ENCODE measurements around the gene DLG5.
A peak's percentile ranks its signal among the peaks of the same experiment; 100 is the strongest.

The DLG5 gene

DNA sequence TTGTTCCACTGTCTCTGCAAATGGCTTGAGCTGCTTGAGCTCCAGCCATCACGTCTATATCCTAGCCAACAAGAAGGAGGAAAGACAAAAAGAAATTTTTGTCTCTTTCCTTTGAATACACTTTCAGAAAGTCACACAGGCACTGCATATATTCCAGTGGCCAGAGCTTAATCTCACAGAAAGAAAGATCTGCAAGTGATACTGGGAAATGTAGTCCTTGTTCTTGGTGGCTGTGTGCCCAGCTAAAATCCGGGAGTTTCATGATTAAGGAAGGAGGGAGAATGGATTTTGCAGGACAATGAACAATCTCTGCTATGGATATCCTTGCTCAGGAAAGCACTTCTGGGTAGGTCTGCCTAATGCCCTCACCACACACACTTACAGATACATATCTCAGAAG, 19.5 kb upstream of the DLG5 start:
- DNase-seq, result no peak

DNA sequence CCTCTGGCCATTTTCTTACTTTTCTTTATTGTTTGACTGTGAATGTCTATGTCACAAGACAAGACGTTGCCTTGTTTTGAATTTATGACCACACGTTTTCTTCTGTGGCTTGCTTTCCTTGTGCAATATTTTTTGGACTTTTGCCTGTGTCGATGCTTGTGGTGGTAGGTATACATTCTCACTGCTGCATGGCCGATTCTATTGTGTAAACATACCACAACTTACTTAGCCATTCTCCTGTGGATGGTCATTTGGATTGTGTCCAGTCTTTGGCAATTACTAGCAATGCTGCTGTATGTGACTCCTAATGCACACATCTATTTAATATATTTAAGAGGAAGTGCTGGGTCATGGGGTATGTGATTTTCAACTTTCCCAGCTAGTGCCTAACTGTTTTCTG, 18.0 kb upstream of the DLG5 start:
- DNase-seq, result no peak

DNA sequence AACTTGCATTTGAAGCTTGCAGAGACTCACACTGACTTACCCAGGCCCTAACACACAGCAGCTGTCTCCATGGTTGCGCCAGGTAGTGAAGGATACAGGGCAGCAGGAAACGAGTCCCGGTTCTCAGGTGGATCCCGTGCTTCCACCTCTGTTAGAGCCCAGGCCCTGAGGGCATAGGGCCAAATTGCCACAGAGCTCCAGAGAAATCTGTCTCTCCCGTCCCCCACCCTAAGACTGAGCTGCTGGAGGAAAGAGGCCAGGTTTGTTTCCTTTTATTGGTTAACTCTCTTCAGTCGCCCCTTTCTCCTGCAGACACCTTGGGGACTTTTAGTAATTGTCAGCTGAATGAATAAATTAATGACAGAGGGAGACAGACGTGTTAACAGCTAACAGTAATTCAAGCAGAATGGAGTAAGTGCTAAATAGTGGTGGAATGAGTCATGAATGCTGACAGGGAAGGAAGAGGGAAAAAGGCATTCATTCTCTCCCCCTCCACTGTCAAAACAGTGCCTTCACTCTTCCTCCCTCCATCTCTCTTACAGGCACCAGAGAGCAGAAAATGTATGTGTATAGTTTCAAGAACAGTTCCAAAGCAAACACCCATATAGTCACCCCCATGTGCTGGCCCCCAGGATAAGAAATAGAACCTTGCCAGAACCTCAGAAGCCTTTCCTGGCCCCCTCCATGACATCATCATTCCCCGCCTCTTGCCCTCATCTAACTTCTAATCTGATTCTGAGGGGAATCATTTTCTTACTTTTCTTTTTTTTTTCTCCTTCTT, 16.8 kb upstream of the DLG5 start:
- DNase-seq, result no peak

DNA sequence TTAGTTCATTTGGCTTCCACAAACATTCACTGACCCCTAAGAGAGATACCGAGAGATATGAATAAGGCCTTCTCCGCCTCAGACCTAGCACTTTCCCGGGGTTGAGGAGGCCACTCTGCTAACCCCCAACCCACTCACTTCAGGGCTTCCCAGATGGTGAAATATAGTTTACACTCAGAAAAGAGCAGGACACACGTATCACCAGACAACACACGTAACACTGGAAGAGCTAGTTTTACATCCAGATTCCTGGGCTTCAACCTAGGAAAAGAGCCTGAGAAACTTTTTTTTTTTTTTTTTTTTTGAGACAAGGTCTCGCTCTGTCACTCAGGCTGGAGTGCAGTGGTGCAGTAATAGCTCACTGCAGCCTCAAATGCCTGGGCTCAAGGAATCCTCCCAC, 15.2 kb upstream of the DLG5 start:
- DNase-seq, result no peak

DNA sequence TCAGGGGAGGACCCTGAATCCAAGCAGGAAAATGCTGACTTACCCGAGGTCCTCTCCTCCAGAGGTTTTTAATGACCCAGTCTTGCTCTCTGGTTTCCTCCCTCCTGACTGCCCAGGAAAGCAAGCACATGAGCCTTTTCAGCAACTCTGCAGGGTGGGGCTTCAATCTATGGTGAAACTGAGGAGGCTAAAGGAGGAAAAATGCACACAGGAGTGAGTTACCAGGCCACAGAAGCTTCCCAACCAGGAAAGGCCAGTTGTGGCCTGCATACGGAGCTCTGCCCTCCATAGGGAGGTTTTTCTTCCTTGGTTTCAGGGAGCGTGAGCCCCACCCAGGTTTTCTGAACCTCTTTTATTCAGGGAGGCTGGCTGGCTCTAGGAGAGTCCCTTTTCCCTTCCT, 14.1 kb upstream of the DLG5 start:
- no peak for DNase-seq

DNA sequence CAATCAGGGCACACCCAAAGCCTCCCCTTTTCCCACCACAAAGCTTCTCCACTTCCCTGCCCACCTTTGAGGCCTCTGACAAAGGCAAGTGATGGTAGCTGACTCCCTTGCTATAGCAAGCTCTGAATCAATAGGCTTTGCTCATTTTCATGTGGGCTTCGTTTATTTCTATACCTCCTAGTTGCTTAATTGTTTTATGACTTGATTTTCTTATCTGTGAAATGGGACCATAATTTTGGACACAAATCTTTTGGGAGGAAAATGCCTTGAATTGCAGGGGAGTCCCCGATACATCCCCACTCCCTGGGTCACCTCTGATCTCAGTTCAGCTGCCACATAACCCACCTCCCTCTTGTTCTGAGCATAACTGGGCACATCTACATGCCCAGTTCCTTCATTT, 13.7 kb upstream of the DLG5 start:
- no peak for DNase-seq

DNA sequence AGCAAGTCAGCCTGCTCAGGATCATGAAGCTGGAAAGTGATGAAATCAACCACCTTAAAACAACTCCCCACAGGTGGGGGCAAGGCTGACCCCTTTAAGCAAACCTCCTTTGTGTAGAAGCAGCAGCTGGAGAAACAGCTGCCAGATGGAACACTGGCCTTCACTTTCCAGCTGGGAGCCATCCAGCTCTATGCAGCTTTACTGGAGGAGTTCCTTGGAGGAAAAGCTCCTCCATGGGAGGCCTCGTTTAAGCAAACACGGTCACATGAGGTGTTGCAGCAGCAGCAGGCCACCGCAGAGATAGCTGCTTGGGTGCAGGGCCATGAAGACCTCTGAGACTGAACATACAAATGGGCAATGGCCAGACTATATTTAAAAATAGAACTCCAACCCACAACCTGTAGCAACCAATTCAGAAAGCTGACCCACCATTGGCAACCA, 13.0 kb upstream of the DLG5 start:
- no peak for DNase-seq

DNA sequence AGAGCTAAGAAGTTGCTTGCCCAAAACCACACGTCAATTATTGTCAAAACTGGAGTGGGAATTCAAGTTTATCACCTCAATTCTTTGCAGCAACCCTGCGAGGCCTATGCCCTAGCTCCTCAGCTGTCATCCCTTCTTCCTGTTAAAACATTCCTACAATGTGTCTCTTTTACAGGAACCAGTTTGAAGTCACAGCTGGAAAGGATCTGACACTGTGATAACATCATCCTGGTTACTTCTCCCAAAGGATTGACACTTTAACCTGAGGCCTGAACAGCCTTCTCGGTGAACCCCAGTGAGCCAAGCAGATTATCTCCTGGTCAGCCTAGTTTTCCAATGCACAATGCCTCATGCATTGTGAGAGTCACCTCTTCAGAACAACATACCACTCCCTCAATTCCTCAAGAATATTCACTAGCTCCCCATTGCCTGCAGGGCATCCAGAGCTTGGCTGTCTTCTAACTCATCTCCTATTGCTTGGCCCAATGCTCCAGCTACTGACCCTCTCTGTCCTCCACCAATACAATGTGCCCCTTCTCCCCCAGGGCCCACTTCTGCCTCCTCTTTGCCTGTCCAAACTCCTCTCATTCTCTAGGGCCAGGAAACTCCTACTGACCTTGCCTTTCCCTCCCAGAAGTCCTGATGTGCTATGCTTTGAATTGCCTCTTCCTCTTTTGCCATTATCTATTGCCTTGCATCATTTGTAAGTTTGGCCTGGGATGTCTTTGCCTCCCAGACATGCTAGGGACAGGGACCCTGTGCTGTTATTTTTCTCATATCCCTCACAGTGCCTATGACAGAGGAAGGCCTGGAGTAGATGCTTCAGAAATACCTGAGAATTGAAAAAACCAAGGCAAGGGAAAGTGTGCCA, 10.4 kb upstream of the DLG5 start:
- DNase-seq, result no peak

DNA sequence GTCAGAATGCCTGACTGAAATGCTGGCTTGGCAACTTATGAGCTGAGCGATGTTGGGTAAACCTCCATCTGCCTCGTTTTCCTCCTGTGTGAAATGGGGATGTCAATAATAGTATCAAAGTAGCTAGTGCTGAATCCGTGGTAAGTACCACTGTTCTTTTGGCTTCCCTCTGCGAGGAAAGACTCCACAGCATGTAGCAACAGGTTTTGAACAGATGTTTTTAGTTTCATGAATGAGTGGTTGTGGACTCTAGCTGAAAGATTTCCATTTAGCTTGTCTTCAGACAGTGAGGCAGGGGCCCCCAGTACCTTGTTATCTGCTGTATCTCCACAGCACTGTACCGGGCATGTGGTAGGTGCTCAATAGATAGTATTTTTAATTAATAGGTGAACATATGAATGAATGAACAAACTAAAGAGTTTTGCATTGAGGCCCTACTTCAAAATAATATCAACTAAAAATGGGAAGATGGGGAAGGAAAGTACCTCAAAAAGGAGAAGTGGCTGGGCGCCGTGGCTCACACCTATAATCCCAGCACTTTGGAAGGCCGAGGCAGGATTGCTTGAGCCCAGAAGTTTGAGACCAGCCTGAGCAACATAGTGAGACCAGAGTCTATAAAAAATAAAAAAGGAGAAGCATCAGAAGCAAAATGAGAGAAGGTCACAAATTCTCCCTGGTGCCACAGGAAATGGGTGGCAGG, 5.6 kb upstream of the DLG5 start:
- no peak for DNase-seq

DNA sequence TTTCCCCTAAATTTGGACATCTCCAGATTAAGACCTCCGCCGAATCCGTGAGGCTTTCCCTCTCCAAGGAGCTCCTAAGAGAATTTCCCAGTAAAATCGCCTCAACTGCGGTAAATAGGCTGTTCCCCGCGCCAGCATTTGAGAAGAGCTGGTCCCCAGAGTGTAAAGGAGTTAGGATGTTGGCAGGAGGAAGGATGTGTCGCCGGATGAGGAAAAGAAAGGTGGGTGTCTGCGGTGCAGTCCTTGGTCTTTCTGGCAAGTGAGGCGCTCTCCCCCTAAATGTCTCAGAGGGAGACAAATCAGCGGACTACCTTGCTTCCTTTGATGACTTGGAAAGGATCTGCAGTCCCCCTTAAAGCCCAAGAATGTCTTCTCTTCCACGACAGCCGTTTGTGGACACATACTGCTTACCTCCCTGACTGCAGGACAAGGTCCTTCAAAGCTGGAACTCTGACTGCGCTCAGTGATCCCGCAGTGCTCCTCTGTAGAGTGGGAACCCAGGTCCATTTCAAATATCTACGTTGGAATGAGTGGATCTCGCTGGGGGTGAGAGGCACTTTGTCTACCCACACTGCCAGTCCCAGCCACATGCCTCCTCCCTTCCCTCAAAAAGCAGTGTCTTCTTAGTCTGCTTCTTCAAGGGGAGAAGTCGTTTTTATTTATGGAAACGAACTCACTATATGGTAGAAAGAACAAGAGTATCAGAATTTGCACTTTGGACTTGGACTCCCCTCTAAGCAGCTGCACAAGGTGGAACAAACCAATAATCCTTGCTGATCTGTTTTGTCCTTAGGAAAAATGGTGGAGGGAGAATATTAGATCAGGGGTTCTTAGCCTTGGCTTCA, 1.1 kb upstream of the DLG5 start:
- no peak for DNase-seq

DNA sequence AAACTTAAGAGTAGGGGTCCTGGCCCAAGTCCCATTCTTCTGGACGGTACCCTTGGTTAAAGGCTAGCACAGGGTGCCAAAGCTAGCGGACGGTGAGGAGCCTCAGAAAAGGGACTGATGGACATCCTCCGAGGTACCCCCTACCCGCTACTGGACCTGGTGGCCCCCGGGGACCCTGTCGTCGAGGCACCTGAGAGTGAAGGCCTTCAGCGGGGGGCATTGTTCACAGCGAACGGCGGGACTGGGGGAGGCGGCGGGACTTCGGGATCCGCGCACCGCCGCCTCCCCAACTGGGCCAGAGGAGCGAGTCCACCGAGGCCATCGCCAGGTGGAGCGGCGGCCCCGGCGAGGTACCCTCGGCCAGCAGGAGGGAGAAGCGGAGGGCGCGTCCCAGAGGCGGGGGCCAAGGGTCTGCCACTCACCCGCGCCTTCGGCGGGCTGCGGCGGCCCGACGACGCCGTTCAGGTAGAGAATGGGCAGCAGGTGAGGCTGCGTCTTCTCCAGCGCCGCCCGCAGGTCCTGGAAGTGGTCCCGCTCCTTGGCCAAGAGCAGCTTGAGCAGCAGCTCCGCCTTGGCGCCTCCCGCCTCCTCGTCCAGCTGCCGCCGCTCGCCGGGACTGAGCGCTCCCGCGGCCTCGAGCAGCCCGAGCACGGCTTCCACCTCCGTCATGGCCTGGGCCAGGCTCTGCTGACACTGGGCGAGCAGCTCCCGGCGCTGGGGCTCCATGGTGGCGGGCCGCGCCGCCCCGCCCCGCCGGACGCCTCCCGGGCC, 575 bp downstream of the DLG5 start:
- peak; percentile 12 for DNase-seq

DNA sequence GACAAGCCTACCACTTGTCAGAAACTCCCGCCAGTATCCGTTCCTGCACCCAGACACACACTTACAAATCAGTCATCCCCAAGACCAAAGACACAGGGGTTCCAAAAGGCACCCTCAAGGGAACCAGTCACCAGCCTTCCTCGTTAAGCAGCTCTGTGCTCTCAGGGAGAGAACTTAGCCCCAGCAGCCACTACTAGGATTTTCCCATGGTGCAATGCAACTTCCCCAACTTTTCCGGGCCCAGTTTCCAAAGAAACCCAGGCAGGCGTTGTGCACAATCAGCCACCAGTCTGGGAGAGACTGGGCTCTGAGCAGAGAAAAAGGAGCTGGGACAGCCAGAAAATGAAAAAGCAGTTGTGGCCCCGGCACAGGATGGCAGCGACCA, 1.2 kb downstream of the DLG5 start:
- DNase-seq, result no peak

DNA sequence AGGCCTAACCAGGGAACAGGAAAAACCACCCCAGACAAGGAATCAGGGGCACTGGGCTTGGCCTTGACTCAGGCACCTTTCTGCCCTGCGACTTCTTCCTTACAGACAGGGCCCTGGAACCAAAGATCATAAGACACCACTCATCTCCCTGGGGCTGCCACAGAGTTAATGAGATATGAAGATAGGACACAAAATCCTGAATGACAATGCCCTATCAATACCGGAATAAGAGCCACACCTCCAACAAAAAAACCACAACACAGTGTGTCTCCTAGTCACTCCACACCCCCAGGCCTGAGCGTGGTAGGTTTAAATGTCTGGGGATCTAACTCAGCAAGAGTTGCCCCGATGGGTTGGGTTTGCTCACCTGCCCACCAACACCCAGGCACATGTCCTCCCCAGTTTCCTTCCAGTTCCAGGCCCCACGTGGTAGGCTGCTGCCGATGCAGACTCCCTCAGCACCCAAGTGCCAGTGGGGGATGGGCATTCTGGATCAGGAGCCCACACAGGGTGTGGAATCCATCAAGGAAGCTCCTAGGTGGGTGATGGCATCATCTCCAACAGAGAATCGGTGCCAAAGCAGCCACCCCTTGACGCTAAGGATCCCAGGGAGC, 3.9 kb downstream of the DLG5 start:
- no peak for DNase-seq

DNA sequence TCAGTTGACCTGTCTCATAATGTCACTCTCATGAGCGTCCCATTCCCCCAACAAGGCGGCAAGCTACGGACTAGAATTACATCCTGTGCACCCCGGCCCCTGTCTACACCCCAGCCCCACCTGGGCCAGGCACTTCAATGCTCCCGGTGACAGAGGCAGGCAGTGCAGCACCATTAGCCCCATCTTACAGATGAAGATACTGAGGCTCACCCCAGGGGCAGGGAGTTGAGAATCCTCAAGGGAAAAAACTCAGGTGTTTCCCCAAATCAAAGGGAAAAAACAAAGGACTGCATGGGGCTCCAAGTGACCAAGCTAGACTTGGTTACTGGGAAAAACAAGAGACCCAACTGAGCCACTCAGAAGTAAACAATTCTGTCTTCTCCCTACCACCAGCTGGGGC, 4.5 kb downstream of the DLG5 start:
- DNase-seq, result no peak

DNA sequence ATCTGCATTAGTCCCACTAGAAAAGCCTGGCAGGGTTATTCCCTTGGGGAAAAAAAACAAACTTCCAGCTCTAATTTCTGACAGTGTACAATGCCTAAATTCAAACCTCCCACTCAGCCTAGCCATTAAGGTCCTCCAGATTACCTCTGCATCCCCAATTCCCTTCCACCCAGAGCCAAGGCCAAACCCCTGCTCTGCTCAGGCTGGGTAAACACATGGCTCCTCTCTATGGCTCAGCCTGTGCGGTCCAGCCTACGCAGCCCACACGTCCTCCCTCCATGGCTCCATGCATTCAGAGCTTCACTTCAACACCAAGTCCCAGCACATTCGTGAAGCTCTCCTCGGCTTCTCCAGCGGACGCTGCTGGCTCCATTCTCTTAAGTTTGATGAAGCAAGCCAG, 5.2 kb downstream of the DLG5 start:
- DNase-seq, result no peak

DNA sequence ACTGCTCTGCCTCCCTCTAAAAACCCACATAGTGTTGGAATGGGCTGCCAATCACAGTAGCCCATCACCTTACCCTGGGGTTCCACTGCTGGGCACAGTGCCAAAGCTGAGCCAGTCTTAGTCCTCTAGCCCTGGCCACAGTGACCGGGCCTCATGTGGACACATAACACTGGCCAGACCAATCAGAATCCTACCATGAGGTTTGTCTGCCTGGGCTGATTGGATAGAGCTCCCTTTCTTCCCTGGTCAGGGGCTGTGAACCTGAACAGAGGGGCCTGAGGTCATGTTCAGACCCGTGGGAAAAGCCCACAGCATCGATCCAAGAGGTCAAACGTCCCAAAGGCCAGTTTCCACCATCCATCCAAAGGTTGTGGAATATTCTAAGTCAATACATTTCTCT, 6.1 kb downstream of the DLG5 start:
- DNase-seq, result no peak

DNA sequence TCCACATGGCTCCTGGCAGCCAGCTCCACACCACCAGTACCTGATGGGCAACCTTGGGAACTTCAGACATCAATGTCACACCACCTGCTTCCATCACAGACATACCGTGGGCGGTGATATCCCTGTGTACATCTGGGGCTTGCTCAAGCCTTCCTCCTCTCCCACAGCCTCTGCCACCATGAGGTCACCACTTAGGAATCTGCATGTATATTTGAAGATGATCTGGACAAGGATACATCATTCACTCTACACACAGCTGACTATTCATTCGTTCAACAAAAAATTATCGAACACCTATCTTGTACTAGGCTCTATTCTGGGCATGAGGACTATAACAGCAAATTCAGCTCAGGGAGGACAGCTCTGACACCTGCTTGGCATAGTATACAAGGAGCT, 6.8 kb downstream of the DLG5 start:
- DNase-seq, result no peak

DNA sequence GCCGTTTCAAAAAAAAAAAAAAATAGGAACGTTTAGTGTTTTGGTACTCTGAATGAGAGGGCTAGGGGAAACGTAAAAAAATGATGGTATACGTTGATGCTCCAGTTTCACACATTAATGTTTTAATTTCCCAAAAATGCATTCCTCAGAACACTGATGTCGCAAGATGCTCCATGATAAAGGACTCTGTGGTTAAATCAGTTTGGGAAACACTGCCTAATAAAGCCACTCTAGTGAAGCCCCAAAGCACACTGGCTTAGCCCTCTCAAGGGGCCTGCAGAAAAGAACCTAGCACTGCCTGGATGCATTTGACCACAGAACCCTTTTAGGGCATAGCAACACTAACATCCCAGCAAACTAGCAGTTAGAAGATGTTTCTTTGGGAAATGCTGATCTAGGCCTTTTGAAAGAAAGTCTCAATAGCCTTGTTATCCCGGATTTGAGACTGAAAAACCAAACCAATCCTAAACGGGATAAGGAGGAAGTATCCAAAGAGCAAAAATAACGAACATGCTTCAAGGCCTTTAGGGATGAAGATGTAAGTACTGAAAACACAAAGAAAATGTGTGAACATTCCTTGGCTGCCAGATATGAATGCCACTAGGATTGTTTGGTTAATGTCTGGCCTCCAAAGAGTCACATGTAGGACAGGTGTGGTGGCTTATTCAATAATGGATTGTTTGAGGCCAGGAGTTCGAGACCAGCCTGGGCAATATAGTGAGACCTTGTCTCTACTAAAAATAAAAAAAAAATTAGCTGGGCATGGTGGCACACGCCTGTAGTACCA, 11.0 kb downstream of the DLG5 start:
- no peak for DNase-seq

DNA sequence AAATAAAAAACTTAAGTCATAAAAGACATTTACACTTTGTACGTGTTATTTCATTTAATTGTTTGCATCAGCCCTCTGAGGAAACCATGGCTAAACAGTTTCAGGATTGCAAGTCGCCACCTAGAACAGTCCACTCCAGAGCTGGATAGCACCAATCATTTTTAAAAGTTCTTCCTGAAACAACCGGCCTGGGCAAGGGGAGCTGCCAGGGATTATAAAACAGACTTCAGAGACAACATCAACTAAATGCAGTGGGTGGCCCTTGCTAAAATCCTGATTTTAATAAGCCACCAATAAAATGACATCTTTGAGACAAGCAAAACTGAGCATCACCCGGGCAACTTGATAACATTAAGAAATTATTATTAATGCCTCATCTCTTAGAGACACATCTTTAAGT, 13.5 kb downstream of the DLG5 start:
- no peak for DNase-seq

DNA sequence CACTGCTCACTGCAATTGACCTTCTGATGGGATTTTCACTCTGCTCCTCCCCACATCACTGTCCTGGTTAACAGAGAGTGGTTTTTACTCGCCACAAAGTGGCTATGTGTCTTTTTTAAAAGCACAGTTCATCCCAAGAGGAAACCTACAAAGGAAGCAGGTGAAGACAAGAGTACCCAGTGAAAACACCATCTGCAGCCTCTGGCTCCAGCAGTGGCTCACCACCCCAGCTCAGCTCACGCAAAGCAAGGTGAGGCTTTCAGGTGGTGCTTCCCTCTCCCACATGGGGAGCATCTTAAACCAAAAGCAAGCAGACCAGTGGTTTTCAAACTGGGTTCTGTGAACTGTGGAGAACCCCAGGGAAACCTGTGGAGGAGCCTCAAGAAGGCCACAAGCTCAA, 14.0 kb downstream of the DLG5 start:
- no peak for DNase-seq
